ENCODE measurements around the gene ZER1.

Gene ZER1

DNA sequence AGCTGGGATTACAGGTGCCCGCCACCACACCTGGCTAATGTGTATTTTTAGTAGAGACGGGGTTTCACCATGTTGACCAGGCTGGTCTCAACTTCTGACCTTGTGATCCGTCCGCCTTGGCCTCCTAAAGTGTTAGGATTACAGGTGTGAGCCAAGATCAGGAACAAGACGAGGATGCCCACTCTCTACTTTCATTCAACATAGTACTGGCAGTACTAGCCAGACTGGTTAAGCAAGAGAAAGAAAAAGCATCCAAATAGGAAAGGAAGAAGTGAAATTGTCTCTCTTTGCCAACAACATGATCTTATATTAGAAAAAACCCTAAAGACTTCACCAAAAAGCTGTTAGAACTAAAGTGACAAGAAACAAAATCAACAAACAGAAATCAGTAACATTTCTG is 39.1 kb upstream of the ZER1 start:
- no peak overlapping the region for H3K4me3 ChIP-seq (replicated peaks; ENCODE audit: low read depth, low read length)
- no peak for DNase-seq (ENCODE audit: low read depth)
- TF ChIP-seq, protein P1, sequence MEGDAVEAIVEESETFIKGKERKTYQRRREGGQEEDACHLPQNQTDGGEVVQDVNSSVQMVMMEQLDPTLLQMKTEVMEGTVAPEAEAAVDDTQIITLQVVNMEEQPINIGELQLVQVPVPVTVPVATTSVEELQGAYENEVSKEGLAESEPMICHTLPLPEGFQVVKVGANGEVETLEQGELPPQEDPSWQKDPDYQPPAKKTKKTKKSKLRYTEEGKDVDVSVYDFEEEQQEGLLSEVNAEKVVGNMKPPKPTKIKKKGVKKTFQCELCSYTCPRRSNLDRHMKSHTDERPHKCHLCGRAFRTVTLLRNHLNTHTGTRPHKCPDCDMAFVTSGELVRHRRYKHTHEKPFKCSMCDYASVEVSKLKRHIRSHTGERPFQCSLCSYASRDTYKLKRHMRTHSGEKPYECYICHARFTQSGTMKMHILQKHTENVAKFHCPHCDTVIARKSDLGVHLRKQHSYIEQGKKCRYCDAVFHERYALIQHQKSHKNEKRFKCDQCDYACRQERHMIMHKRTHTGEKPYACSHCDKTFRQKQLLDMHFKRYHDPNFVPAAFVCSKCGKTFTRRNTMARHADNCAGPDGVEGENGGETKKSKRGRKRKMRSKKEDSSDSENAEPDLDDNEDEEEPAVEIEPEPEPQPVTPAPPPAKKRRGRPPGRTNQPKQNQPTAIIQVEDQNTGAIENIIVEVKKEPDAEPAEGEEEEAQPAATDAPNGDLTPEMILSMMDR (IDR thresholded peaks at IDR 0.05; ENCODE audit: low read length, missing control alignments), result no peak

DNA sequence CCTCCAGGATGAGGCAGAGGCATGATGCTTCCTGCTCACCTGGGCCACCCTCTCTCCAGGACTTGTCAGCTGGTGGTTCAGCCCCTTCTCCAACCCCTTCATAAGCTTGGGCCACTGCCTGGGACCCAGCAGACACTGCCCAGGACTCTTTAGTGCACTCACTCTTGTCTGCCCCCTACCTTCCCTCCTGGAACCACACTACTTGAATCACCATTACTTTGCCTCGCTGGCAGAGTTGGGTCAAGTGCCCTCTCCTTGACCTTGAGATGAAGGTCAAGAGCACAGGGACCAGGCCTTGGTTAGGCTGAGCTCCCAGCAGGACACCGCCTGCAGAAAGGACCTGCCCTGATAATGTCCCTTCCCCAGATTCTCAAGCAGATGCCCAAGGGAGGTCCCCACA is 38.1 kb upstream of the ZER1 start:
- TF ChIP-seq, protein P1 (IDR thresholded peaks at IDR 0.05; ENCODE audit: low read length, missing control alignments), result no peak
- no peak for DNase-seq (ENCODE audit: low read depth)

DNA sequence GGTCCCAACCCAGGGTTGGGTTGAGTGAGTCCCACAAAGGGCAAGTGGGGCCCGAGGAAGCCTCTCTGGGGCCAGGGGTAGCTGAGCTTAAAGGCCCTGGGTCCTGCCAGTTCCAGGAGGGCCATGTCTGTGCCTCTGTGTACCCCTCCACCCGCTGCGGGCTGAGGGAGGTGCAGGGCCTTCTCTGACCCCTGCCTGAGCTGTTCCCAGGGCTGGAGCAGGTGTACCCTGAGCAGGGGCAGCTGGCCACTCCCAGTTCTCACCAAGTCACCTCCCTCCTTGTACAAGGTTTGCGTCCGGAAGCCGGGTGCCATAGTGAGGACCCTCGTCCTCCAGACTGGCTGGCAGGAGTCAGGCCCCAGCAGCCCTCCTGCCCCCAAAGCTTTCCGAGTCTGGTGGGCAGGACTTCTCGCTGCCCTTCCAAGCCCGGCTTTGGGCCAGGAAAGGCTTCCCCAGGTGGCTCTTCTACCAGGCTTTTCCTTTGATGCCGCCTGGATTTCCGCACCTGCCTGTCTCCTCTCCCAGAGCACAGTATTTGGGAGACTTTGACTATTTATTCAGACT is 37.4 kb upstream of the ZER1 start:
- H3K4me3 ChIP-seq (replicated peaks; ENCODE audit: low read depth, low read length), result no peak overlapping the region
- no peak for DNase-seq (ENCODE audit: low read depth)
- TF ChIP-seq, protein P1 (IDR thresholded peaks at IDR 0.05; ENCODE audit: low read length, missing control alignments), result no peak

More for the DNA sequence above, 38.1 kb upstream of the ZER1 start:
- no peak overlapping the region for H3K4me3 ChIP-seq (replicated peaks; ENCODE audit: low read depth, low read length)

DNA sequence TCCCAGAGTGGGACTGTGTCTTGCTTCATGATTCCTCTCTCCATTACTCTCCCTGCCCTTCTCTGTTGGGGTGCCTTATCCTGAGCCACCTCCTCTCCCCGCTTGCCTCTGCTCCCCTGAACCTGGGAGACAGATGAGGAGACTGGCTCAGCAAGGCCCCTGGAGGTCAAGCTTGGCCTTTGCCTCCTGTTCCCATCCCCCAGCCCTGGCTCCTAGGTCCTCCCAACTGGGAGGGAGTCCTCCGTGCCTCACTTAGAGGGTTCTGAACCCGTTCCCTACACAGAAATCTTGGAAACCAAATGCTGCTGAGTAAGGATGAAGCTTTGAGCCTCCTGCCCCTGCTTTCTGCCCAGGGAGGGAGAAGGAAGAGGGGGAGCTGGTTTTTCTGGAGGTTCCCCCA is 36.8 kb upstream of the ZER1 start:
- no peak for DNase-seq (ENCODE audit: low read depth)
- H3K4me3 ChIP-seq (replicated peaks; ENCODE audit: low read depth, low read length), result no peak overlapping the region
- TF ChIP-seq, protein P1 (IDR thresholded peaks at IDR 0.05; ENCODE audit: low read length, missing control alignments), result no peak

DNA sequence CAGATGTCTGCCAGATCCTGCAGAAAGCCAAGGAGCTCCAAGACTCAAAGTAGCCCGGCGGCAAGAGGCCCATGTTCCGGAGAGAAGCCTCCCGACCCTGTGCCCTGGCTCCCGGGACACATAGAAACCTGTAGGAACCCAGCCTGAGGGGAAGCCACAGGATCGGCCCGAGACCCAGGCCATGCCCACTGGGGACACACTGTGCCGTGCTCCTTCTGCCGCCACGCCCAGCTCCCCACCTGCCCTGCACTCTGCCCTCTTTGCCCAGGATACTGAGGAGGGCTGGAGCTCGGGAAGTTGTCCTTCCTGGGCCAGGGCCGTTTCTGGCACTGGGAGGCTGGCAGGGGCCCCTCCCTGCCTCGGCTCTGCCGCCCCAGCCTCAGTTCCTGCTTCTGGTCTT is 36.1 kb upstream of the ZER1 start:
- DNase-seq (ENCODE audit: low read depth), result no peak
- H3K4me3 ChIP-seq (replicated peaks; ENCODE audit: low read depth, low read length), result no peak overlapping the region
- TF ChIP-seq, protein P1 (IDR thresholded peaks at IDR 0.05; ENCODE audit: low read length, missing control alignments), result no peak

DNA sequence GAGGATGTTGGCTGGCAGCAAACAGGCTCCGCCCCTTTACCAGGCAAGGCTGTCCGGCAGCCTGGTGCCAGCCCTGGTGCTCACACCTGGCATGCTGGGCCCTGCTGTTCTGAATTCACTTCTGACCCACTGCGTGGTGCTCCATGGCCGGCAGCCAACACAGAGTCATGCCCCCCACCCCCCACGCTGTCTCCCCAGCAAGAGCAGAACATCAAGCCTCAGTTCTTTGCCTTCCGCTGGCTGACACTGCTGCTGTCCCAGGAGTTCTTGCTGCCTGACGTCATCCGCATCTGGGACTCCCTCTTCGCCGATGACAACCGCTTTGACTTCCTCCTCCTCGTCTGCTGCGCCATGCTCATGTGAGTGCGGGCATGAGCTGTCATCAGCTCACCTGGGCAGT is 33.9 kb upstream of the ZER1 start:
- TF ChIP-seq, protein P1 (IDR thresholded peaks at IDR 0.05; ENCODE audit: low read length, missing control alignments), result no peak
- no peak overlapping the region for H3K4me3 ChIP-seq (replicated peaks; ENCODE audit: low read depth, low read length)
- no peak for DNase-seq (ENCODE audit: low read depth)

DNA sequence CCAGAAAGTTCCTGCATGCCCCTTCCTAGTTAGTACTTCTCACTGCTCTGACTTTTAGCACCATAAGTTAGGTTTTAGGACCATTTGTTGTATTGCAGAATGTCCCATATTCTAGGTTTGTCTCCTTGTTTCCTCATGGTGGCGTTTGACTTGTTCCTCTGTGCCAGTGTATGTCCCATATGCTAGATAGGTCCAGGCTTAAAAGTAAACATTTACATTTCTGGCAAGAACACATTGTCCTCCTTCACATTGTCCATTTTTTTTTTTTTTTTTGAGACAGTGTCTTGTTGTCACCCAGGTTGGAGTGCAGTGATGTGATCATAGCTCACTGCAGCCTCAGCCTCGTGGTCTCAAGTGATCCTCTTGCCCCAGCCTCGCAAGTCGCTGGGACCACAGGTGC is 30.8 kb upstream of the ZER1 start:
- TF ChIP-seq, protein P1 (IDR thresholded peaks at IDR 0.05; ENCODE audit: low read length, missing control alignments), result no peak
- no peak overlapping the region for H3K4me3 ChIP-seq (replicated peaks; ENCODE audit: low read depth, low read length)
- no peak for DNase-seq (ENCODE audit: low read depth)
